ENCODE data around the gene COP1.

The COP1 gene

GRCh38 chr1:175941164-175941563 is 265.9 kb downstream of the COP1 start:
- no peak for DNase-seq

DNA sequence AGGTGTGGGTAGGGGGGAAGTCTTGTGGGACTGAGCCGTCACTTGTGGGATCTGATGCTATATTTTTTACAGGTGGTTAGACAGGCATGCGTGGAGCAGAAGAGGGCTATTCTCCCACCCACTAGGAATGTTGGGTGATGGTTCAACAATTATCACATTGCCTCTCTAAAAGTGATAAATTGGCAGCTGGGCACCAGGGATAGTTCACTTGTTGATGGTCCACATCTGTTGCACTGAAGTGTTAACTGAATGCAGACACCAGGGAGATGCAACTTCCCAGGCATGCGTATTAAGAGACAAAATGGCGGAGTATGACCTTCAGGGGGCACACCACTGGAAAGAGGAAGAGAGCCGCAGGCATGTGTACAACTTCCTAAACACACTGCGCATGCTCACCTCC is 270.4 kb downstream of the COP1 start:
- DNase-seq: no peak

DNA sequence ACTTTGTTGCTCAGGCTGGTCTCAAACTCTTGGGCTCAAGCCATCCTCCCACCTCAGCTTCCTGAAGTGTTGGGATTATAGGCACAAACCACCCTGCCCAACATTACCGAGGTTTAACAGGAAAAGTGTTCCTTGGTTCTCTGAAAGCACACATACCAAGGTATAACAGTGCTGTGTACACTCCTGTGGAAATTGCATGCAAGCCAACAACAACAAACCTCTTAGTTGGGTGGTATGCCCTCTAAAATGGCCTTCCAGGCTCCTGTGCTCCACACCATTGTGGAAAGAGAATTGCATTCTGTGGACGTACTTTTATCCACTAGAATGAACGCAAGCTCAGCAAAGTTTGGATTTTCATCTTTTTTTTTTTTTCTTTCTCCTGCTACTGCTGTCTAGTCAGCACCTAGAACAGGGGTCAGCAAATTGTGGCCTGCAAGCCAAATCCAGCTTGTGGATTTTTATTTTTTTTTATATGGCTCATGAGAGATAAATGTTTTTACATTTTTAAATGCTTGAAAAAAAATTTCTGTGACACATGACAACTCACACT is 271.4 kb downstream of the COP1 start:
- DNase-seq: no peak

DNA sequence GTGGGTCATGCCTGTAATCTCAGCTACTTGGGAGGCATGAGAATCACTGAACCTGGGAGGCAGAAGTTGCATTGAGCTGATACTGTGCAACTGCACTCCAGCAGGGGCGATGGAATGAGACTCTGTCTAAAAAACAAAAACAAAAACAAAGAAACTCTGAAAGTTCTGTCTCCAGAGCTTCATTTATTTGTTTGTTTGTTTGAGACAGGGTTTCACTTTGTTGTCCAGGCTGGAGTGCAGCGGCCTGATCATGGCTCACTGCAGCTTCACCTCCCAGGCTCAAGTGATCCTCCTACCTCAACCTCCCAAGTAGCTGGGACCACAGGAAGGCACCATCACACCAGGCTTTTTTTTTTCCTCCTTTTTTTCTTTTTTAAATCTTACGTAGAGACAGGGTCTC is 271.9 kb downstream of the COP1 start:
- DNase-seq: no peak

GRCh38 chr1:175933801-175934200 is 273.3 kb downstream of the COP1 start:
- DNase-seq: no peak

- no peak for DNase-seq
Measured at GRCh38 chr1:175927944-175928343, 279.1 kb downstream of the COP1 start.

DNA sequence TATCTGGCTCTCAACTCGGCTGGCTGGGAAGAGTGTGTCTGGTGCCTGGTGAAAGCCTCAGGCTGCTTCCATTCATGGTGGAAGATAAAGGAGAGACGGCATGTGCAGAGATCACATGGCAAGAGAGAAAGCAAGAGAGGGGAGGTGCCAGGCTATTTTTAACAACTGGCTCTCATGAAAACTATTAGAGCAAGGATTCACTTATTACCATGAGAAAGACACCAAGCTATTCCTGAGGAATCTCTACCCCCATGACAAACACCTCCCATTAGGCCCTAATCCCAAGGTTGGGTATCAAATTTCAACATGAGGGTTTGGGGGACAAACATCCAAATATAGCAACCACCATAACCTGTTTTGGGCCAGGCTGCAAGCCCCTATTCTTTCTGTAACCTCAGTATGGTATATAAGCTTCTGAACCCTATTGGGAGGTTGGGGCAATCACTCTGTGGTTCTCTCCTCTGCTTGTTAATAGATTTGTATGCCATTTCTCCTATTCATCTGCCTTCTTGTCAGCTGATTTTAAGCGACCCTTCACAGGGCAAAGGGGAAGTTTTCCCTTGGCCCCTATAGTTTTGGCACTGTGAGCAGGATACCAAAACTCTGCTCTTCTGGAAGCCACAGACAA is 284.7 kb downstream of the COP1 start:
- DNase-seq: no peak

DNA sequence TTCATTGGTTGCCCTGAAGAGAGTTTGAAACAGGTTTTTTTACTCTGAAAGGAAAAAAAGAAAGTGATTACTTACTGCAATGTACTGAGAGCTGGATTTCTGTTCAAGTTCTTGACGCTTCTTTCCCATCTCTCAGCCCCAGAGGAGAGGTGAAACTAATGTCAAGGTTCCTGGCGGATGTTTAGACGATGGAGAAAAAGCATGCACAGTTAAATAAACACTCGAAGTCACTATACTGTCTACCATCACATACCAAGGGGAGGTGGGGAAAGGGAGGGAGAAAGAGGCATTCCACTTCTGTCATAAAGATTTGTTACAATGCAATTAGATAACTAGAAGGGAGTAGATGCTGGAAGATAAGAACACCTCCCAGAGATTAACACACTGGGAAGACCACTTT is 286.7 kb downstream of the COP1 start:
- no peak for DNase-seq

DNA sequence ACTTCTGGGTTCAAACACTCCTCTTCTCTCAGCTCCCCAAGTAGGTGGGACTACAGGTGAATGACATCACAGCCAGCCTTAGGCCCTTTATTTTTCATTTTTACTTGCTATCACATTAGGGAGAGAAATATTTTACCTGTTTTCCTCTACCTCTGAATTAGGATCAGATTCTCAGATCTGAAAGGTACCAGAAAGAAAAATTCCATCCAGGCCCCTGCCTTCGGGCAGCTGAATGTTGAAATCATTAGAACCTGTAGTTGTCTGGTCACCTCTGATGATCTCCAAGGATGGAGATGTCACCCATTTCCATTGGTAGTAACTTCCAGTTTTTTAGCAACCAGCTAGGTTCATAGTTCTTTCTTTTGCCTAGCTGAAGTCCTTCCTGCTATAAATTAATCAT is 288.1 kb downstream of the COP1 start:
- no peak for DNase-seq

- DNase-seq: no peak
Measured at GRCh38 chr1:175918364-175918801, 288.7 kb downstream of the COP1 start.

- no peak for DNase-seq
Measured at GRCh38 chr1:175914115-175914514, 293.0 kb downstream of the COP1 start.

DNA sequence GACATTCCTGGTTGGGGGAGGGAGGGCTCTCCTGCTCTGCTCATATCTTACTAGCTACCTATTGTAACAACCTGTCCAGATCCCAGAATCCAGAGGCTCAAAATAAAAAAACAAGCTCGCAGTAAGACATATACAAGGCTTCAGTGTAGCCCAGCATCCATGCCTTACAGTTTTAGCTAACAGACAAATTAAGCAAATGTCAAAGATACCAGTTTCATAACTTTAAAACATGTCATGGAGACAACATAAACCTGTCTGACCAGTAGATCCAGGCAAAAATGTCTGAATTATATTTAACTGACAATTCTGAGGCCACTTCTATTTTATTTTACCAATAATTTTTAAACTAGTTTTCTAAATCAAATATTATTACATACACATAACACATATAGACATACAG is 295.9 kb downstream of the COP1 start:
- no peak for DNase-seq

DNA sequence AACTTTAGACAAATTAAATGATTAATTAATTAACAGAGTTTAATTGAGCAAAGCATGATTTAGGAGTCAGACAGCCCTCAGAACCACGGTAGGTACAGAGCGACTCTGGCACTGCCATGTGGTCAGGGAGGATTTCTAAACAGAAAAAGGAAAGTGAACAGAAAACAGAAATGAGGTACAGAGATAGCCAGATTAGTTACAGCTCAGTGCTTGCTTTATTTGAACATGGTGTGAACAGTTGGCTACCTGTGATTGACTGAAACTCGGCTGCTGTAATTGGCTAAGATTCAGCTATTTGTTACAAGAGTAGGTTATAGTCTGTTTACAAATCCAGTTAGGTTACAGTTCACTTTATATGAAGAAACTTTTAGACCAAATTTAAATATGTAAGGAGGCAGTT is 300.7 kb downstream of the COP1 start:
- no peak for DNase-seq

DNA sequence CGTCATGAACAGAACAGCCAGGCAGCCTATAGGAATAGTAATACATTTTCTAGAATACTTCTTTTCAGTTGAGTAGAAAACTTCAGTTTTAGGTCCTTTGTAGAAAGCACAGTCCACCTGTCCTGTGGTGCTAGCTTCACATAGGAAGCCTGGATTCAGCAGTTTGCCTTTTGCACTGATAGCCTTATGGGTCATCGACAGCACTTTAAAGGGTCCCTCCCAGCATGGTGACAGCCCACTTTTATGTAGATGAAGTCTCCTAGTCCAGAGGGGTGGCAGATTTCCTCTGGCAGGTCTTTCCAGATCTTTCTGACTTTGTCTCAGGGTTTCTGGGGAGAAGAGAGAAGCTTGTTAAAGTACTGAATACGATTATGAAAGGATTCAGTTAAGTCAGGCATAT is 302.3 kb downstream of the COP1 start:
- no peak for DNase-seq

GRCh38 chr1:175902281-175902680 is 304.8 kb downstream of the COP1 start:
- no peak for DNase-seq

GRCh38 chr1:175901076-175901836 is 305.8 kb downstream of the COP1 start:
- DNase-seq: no peak

DNA sequence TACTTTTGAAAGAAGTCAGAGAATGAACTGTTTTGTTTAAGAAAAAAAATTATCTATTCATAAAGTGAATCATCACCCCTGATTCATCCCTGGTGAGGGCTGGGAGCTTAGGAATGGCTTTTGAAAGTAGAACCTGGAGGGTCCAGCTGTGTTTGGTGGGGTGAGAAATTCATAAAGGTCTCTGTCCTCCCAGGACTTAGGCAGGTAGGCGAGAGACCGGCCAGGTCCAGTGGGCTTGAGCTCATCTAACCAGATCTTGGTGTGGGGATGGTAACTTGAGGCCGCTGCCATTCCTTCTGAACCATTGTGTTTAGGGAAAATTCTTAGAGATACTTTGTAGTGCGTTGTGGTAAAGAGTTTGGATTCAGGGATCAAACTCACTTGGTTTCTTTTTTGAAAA is 306.9 kb downstream of the COP1 start:
- no peak for DNase-seq

DNA sequence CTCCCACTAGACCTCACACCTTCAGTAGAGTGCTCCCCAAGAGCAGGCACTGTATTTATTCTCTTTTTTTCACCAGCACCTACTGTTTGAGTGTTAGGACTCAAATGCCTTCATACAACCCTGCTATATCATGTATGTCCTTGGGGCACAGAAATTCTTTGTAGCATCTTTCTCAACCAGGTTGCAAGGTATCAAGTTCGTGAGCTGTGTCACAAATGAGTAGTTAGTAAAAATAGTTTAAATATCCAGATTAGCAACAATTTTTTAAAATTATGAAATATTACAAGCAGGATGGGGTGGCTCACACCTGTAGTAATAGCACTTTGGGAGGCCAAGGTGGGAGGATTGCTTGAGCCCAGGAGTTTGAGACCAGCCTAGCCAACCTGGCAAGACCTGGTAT is 311.1 kb downstream of the COP1 start:
- no peak for DNase-seq
